Measurements from ENCODE around the gene DDX20. TPM values are rescaled to one million over a fixed set of nuclear protein-coding genes. Genes with fewer than 3 reads are reported as not detected.

DDX20 gene
- polyA plus RNA-seq, 1 donor from 2014 or later: 26.5 TPM

DNA sequence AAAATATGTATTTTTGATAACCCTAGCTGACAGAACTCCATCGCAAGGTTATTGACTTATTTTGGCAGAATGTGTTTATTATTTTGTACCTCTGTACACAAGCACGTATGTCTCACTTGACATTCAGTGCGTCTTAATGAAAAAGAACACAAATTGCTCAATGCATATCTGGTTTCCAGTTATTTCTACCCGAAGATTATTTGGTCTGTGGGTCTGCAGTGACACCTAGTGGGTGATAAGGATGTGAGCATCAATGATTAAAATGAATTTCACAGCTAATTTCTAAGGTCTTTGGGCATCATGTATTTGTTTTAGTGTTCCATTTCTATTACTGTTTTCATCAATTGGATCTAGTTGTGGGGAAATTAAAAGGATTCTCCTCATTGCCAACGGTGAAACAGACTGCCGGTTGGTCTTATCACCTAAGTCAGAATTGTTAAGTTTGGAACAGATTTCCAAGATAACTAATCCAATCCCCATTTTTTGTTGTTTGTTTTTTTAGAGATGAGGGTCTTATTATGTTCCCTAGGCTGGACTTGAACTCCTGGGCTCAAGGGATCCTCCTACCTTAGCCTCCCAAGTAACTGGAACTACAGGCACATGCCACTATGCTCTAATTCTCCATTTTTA lies 13.9 kb downstream of the DDX20 start:
- no peaks in the 10 kb centered on the region for H3F3A ChIP-seq (ENCODE audit: insufficient read depth, low read length, poor library complexity, severe bottlenecking)
- TF ChIP-seq SMC3 (conservative IDR thresholded peaks at IDR 0.05; ENCODE audit: poor library complexity) (peak; percentile 96), RAD21 (conservative IDR thresholded peaks at IDR 0.05) (peak; percentile 93), TAF1 (IDR thresholded peaks at IDR 0.05; ENCODE audit: low read depth) (no peak), REST (IDR thresholded peaks at IDR 0.05; ENCODE audit: borderline replicate concordance) (no peak), EP300 (conservative IDR thresholded peaks at IDR 0.05; ENCODE audit: poor library complexity, severe bottlenecking) (no peak)
- TF ChIP-seq, protein P1, sequence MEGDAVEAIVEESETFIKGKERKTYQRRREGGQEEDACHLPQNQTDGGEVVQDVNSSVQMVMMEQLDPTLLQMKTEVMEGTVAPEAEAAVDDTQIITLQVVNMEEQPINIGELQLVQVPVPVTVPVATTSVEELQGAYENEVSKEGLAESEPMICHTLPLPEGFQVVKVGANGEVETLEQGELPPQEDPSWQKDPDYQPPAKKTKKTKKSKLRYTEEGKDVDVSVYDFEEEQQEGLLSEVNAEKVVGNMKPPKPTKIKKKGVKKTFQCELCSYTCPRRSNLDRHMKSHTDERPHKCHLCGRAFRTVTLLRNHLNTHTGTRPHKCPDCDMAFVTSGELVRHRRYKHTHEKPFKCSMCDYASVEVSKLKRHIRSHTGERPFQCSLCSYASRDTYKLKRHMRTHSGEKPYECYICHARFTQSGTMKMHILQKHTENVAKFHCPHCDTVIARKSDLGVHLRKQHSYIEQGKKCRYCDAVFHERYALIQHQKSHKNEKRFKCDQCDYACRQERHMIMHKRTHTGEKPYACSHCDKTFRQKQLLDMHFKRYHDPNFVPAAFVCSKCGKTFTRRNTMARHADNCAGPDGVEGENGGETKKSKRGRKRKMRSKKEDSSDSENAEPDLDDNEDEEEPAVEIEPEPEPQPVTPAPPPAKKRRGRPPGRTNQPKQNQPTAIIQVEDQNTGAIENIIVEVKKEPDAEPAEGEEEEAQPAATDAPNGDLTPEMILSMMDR (IDR thresholded peaks at IDR 0.05; ENCODE audit: poor library complexity, severe bottlenecking): peak; percentile 90
- H3K36me3 ChIP-seq (ENCODE audit: insufficient read depth, low read length): peaks cover 3% of the 10 kb centered on the region
- no peak overlapping the region for H3K27ac ChIP-seq (ENCODE audit: low read length)
- no peaks in the 10 kb centered on the region for H3K79me2 ChIP-seq (replicated peaks; ENCODE audit: insufficient read depth, low read length)
- H3K4me2 ChIP-seq (ENCODE audit: low read length): no peak overlapping the region
- H2AFZ ChIP-seq (ENCODE audit: low read depth, low read length): no peak overlapping the region
- H3K27me3 ChIP-seq (ENCODE audit: insufficient read depth, low read depth, low read length): no peaks in the 10 kb centered on the region
- H3K4me3 ChIP-seq (ENCODE audit: low read length): no peak overlapping the region
- H3K9me3 ChIP-seq (ENCODE audit: low read length): no peaks in the 10 kb centered on the region
- no peaks in the 10 kb centered on the region for H3K9me2 ChIP-seq (ENCODE audit: insufficient read depth, low read length)
- H4K20me1 ChIP-seq (ENCODE audit: insufficient read depth): no peaks in the 10 kb centered on the region
- H3K9ac ChIP-seq (ENCODE audit: low read length): no peak overlapping the region

GRCh38 chr1:111770916-111771315 lies 15.2 kb downstream of the DDX20 start:
- Histone ChIP-seq H3K9me2 (ENCODE audit: insufficient read depth, low read length) (no peaks in the 10 kb centered on the region), H3K4me2 (ENCODE audit: low read length) (no peak overlapping the region), H3F3A (ENCODE audit: insufficient read depth, low read length, poor library complexity, severe bottlenecking) (no peaks in the 10 kb centered on the region), H4K20me1 (ENCODE audit: insufficient read depth) (no peaks in the 10 kb centered on the region), H3K36me3 (ENCODE audit: insufficient read depth, low read length) (peaks cover 3% of the 10 kb centered on the region), H3K27ac (ENCODE audit: low read length) (no peak overlapping the region), H2AFZ (ENCODE audit: low read depth, low read length) (no peak overlapping the region), H3K27me3 (ENCODE audit: insufficient read depth, low read depth, low read length) (no peaks in the 10 kb centered on the region), H3K79me2 (replicated peaks; ENCODE audit: insufficient read depth, low read length) (no peaks in the 10 kb centered on the region), H3K9me3 (ENCODE audit: low read length) (no peaks in the 10 kb centered on the region), H3K4me3 (ENCODE audit: low read length) (no peak overlapping the region), H3K9ac (ENCODE audit: low read length) (no peak overlapping the region)
- TF ChIP-seq, protein P1 (IDR thresholded peaks at IDR 0.05; ENCODE audit: poor library complexity, severe bottlenecking): no peak
- no peak for TF ChIP-seq TAF1 (IDR thresholded peaks at IDR 0.05; ENCODE audit: low read depth)
- TF ChIP-seq SMC3 (conservative IDR thresholded peaks at IDR 0.05; ENCODE audit: poor library complexity): no peak
- no peak for TF ChIP-seq REST (IDR thresholded peaks at IDR 0.05; ENCODE audit: borderline replicate concordance)
- no peak for TF ChIP-seq EP300 (conservative IDR thresholded peaks at IDR 0.05; ENCODE audit: poor library complexity, severe bottlenecking)
- no peak for TF ChIP-seq RAD21 (conservative IDR thresholded peaks at IDR 0.05)
- no peak for TF ChIP-seq MXI1 (conservative IDR thresholded peaks at IDR 0.05; ENCODE audit: poor library complexity, severe bottlenecking)
- no peak for TF ChIP-seq EZH2 (IDR thresholded peaks at IDR 0.05; ENCODE audit: borderline replicate concordance, insufficient read depth, low read length, poor library complexity, severe bottlenecking)
- TF ChIP-seq POLR2AphosphoS5 (IDR thresholded peaks at IDR 0.05): no peak

Data from neural cell (in vitro differentiated cells).